LoVo (cell line): ENCODE results near the gene CYTH4.
"Not testable (repeated sequence)": the region's sequence is repeated elsewhere in the genome, so short reads cannot be mapped to it uniquely, and the experiment has no call there.

Experiments used
- DNase-seq: peaks from one replicate; pipeline ENCODE4 v3.0.0-alpha.2; 2016; ENCODE audit warnings: low spot score

Gene CYTH4

DNA sequence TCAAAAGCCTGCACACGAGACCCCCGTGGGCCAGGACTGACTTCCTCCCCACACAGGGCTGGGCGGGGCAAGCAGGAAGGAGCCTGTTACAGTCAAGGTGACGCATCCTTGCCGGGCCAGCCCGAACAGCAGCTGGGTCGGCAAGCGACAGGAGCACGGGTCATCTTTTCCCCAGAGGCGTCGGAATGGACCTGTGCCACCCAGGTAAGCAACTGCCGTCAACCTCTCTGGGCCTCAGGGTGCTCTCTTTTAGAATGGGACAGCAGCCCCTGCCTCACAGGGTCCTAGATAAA is at the start of gene CYTH4:
TSS of gene CYTH4 (plus strand) at position 124 of the 293 bp plus-strand sequence. CDS start at position 186, 62 bp downstream.
- no peak for DNase-seq

- DNase-seq, result not testable (repeated sequence)
Observed at GRCh38 chr22:37233371-37233750, 48.9 kb upstream of the CYTH4 start.

- DNase-seq, result no peak
Observed at GRCh38 chr22:37233751-37234631, 48.3 kb upstream of the CYTH4 start.

DNA sequence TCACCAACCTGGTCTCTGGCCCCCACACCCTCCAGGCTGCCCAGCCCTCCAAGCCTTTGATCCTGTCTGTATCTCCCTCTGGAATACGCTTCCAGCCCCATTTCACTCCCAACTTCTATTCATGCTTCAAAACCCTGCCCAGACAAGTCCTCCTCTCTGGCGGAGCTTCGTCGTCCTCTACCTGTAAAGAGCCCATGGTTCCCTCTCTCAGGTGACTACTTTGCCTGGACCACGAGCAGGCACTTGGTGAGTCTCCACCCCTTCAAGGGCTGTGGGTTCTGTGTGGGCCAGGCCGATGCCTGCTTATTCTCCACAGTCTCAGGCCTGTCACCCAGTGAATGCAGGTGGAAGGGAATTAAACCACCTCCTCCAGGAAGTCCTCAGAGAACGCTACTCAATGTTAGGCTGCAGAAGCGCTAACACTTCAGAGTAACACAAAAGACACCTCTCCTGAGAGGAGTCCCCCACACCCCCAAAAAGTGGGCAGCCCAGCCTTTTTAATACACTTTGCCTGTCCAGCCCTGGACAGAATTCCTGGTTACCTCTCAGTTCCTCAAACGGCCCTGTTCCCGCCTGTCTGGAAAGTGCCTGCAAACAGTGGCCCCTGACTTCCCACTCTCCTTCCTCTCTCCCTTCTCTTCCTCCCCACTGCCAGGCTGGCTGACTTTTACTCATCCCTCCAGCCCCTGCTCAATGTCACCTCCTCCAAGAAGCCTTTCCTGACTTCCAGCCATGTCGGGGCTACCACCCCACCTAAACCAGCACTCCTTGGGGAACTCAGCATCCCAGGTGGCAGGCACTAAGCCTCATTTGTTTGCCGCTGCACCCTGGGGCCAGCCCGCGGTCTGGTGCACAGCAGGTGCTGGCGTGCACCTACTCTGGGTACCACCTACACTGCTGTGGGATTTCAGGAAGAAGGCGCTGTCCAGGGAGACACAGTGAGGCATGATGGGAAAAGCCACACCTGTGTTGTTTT is 47.3 kb upstream of the CYTH4 start:
- no peak for DNase-seq

DNA sequence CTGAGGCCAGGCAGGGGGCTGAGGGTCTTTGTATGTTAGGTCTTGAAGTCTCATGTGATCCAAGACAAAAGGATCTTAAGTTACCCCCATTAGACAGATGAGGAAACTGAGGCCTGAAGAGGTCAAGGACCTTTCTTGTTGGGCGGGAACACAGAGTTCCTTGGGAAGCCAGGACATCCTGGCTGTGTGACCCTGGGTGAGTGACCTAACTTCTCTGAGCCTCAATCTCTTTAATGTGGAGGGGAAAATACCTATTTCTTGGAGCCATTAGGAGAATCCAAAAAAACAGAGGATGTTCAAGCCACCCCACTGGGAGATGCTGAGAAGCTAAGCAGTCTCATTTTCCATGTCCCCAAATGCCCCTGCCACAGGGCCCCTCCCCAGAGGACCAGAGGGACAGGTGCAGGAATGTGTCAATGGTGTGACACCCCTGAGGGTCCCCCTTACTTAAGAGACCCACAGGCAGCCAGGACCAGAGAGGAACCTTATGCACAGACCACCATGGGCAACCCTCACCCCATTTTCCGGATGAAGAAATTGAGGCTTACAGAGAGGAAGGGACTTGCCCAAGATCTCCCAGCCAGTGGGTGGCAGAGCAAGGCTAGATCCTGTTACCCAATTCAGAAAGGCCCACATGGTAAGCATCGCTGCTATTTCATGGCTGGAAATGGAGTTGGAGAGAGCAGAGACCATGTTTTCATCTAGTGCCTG is 46.3 kb upstream of the CYTH4 start:
- no peak for DNase-seq

DNA sequence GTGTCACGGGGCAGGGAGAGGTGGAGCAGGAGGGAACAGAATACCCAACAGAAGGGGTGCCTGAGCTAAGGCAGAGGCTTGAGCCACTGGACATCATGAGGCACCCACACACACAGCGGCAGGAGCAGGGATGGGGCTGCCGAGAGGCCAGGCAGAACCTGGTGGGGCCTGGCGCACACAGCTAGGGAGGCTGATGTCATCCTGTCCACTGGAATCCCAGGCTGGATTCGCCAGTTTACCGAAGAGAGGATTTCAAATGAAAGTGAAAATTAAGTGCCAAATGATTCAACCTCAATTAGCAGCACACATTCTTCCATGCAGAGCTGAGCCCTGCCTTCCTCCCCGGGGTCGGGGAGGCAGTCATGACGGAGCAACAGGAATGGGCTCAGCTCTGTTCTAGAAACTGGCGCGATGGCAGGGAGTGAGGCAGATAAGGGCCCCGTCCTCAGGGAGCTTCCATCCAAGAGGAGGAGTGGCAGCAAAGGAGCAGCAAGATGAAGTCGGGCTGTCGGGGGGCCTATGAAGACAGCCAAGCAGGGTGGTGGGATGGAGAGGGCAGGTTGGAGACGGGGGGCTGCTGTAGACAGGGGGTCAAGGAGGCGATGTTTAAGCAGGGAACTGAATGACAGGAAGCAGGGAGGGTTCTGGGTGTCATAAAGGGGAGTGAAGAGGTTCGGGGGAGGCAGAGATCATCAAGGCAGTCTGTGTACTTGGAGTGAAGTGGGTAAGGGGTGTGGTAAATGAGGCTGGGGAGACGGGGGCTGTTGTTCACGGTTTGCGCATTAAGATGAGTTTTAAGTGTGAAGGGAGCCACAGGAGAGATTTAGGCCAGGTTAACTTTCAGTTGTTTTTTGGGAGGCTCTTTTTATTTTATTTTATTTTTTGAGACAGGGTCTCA is 44.7 kb upstream of the CYTH4 start:
- no peak for DNase-seq

DNA sequence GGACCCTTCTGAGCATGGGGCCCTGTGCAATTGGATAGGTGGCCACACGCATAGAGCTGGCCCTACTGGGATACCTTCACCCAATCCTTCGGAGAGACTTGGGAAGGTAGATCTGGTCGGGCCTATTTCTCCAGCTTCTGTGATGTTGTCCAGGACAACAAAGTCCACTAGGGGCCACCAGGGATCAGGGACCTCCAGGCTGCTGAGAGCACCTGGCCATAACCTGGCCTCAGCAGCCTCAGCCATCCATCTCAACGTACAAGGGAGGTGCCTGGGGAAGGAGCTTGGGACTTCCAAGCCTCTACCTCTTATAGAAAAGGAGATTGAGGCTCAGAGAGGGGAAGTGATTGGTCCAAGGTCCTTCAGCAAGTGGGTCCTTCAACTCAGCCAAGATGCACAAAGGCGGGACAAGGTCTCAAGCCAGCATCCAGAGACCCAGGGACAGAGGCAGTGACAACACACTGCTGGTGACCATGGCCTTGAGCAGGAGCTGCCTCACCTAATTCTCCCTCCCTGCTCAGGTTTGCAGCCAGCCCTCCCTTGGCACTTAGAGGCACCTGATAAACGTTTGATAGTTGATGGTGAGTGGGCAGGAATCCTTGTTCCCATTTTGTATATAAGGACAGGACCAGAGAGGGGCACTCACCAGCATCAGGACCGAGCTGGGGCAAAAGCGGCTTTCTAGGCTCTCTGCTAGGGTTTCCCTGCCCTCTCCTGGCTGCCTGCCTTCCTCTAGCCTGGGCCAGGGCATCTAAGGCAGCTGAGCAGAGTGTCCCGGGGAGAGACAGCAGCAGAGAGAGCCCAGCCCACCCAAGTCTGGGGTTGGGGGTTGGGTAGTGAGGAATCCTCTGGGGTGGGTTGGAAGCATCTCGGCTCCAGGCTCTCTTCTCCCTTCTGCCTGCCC is 42.7 kb upstream of the CYTH4 start:
- no peak for DNase-seq

DNA sequence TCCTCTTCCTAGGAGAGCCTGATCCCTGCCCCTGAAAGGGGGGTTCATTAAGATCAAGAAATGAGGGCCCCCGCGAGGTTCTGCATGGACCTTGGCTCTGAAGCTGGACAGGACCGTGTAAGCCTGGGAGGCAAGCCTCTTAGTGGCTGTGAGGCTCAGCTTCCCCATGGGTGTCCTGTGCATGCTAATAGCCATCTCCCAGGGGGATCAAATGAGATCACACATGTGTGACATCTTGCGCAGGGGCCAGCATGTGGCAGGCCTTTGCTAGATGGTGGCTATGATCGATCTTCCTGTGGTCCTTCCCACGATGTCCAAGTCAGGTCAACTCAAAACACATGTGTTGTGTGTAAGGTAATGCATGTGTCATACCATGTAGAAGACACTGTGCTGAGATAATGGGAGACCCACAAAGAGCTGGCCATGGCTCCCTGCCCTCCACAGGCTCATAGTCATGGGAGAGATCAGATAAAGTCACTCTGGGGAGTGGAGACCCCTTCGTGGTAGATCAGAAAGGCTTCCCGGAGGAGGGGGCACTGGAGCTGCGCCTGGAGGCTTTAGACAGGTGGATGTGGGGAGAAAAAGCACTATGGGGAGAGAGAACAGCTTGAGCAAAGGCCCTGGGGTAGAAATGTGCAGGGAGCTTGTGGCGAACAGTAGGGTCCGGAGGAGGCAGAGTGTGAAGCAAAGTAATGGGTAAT is 41.9 kb upstream of the CYTH4 start:
- no peak for DNase-seq

- DNase-seq, result no peak
Observed at GRCh38 chr22:37240941-37241320, 41.4 kb upstream of the CYTH4 start.

DNA sequence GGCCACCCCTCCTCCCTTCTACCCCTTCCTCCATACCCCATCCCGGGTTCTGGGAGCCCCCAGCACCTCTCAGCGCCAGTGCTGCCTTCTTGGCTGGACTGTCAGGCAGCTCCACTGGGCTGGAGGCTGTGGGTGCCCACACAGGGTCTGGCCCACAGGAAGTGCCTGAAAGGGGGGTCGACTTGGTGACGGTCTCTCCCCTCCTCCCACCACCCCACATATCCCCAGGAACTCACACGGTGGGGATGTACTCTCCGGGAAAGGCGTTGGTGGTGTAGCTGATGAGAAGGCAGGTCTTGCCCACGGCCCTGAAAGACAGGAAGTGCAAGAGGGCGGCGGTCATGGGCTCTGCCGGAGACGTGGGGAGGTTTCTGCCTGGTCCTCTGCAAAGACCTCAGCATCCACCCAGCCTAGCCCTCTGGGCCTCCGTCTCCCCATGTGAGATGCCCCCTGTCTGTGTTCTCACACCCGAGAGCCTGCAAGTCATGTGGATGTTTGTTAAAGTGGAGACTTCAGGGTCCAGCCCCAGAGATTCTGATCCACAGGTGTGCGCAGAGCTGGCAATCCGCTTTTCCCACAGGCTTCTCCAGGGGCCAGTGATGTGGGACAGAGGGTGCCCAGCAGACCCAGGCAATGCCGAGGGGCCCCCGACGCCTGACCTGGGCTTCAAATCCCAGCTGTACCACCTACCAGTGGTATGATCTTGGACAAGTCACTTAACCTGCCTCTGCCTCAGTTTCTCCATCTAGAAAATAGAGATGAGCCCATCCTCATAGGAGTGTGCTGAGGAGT is 40.8 kb upstream of the CYTH4 start:
- no peak for DNase-seq

DNA sequence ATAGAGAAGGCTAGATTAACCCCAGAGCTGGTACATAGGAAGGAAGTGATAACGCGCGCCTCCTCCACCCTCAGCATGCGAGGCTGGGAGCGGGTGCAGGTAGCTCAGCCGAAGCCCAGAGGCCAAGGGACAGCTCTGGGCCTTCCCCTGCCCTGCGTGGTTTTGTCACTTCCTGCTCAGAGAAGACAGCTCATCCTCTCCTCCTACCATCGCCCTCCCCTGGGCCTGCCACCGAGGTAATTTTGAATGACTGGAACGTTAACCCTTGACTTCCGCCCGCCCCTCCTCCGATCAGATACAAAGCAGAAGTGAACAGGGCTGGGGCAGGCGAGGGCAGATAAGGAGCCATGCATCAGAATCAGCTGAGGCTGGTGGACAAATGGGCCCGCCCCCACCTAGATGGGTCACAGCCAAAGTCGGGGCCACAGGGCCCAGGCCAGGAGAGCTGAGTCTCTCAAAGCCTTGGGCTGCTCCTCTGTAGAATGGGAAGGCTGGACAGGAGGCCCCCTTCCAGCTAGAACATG is 39.9 kb upstream of the CYTH4 start:
- no peak for DNase-seq

- no peak for DNase-seq
Observed at GRCh38 chr22:37243402-37244113, 38.8 kb upstream of the CYTH4 start.

DNA sequence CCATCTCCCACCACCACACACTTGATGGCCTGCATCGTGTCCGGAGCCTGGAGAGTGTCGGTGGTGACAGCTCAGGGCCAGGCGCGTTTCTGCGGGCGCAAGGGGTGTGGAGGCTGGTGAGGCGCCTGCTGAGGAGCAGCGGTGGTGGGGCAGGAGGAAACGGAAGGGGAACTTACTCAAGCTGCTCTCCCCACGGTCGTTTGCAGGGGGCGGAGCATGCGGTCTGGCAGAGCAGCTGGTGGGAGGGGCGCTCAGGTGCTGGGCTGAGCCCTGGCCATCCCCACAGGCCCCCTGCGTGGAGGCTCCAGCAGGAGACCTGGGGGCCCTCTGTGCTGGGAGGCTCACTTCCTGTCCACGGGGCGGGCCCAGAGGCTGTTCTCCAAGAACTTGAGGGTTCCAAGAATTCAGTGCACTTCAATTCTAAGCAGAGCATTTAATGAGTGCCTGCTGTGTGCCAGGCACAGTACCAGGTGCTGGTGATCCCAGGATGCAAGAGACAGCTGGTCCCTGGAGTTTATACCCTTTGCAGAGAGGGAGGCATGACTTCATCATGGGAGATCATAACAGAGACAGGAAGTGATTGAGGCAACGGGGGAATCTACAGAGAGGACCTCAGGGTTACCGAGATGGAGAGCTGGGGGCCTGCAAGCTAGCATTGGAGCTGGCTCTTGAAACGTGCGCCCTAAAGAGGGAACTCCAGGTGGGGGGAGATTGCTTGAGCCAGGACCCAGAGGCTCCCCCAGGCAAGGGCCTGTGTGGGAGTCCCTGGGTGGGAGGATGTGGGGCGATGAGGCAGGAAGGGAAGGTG is 38.0 kb upstream of the CYTH4 start, which contains the start of gene RAC2:
TSS of gene RAC2 (minus strand) at position 156 of the 808 bp plus-strand sequence. CDS start at position 35, 121 bp downstream.
- no peak for DNase-seq

GRCh38 chr22:37244922-37245722 is 37.2 kb upstream of the CYTH4 start:
- DNase-seq, result no peak

DNA sequence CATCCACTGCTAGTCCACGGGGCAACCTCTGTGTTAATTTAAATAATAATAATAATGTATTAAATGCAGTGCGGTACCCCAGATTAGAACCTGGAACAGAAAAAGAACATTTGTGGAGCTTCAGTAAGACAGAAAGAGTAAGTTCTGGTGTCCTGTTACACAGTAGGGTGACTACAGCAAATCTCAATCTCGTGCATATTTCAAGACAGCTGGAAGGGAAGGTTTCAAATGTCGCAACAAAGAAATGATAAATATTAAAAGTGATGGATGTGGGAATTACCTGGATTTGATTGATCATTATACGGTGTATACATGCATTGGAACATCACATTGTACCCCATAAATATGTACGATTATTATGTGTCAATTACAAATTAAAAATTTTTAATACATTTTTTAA is 36.6 kb upstream of the CYTH4 start:
- no peak for DNase-seq

DNA sequence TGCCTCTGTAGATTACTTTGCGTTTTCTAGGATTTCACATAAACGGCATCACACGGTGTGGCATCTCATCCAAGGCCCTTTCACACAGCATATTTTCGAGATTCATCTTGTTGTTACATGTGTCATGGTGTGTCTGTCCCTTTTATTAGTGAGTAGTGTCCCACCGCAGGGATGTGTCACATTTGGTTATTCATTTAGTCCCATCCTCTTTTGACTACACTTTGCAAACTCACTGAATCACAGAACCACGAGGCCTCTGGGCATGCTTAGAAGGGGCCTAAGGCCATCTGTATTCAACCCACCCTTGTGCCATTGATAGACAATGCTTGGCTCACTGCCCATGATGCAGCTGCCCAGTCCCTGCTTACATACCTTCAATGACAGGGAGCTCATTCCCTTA is 34.1 kb upstream of the CYTH4 start:
- DNase-seq, result no peak
